Neuronal stem cell (in vitro differentiated cells): ENCODE results near the gene RASSF8.

Source experiments
- DNase-seq: peaks from one replicate; pipeline ENCODE4 v3.0.0-alpha.2; 2013; ENCODE audit warnings: low spot score
- H2AFZ ChIP-seq: one replicate; pipeline ENCODE4 v1.6.1; 2013; ENCODE audit warnings: mild to moderate bottlenecking, low read length, inconsistent platforms
- H2AK5ac ChIP-seq: 2 replicates; pipeline ENCODE4 v1.6.1; 2013; ENCODE audit warnings: low read depth, mild to moderate bottlenecking, inconsistent platforms, low read length, moderate library complexity, mixed read lengths
- H2BK120ac ChIP-seq: 2 replicates; pipeline ENCODE4 v1.6.1; 2013; ENCODE audit warnings: low read depth, mild to moderate bottlenecking, inconsistent platforms, low read length, moderate library complexity, mixed read lengths
- H2BK12ac ChIP-seq: one replicate; pipeline ENCODE4 v1.6.1; 2013; ENCODE audit warnings: low read length, inconsistent platforms
- H2BK15ac ChIP-seq: 2 replicates; pipeline ENCODE4 v1.6.1; 2013; ENCODE audit warnings: mild to moderate bottlenecking, low read length, inconsistent platforms, mixed read lengths
- H2BK5ac ChIP-seq: one replicate; pipeline ENCODE4 v1.6.1; 2013; ENCODE audit warnings: inconsistent platforms, mild to moderate bottlenecking, low read length, moderate library complexity
- H3K14ac ChIP-seq: one replicate; pipeline ENCODE4 v1.6.1; 2013; ENCODE audit warnings: low read length, inconsistent platforms
- H3K18ac ChIP-seq: 2 replicates; pipeline ENCODE4 v1.6.1; 2013; ENCODE audit warnings: low read length, inconsistent platforms
- H3K23ac ChIP-seq: 2 replicates; pipeline ENCODE4 v1.6.1; 2013; ENCODE audit warnings: low read depth, mild to moderate bottlenecking, mixed read lengths, low read length, inconsistent platforms; ENCODE audit not compliant: poor library complexity
- H3K27ac ChIP-seq: replicated peaks from 3 replicates; pipeline ENCODE4 v1.5.1; 2013; ENCODE audit warnings: low read length, inconsistent platforms
- H3K27me3 ChIP-seq, 3 experiments: 2 replicates each; pipeline ENCODE4 v1.6.1; 2013; ENCODE audit warnings: low read length in 3 of 3, mild to moderate bottlenecking in 2 of 3, inconsistent platforms in 1 of 3, low read depth in 1 of 3, mixed read lengths in 1 of 3, moderate library complexity in 1 of 3; ENCODE audit not compliant: control insufficient read depth in 3 of 3, insufficient read depth in 3 of 3
- H3K36me3 ChIP-seq, 2 donors: replicated peaks in 1 of 2; 2 replicates each; pipeline ENCODE4 v1.6.1; 2013; ENCODE audit warnings: low read length in 2 of 2; ENCODE audit not compliant: control insufficient read depth in 2 of 2, insufficient read depth in 2 of 2
- H3K4ac ChIP-seq: 2 replicates; pipeline ENCODE4 v1.6.1; 2013; ENCODE audit warnings: inconsistent platforms, mild to moderate bottlenecking, low read length, moderate library complexity
- H3K4me1 ChIP-seq, 2 donors: 1 replicate in 1 of 2; 2 replicates in 1 of 2; pipeline ENCODE4 v1.6.1; 2013; ENCODE audit warnings: low read length in 2 of 2, low read depth in 1 of 2; ENCODE audit not compliant: control insufficient read depth in 2 of 2, insufficient read depth in 1 of 2
- H3K4me2 ChIP-seq: one replicate; pipeline ENCODE4 v1.6.1; 2013; ENCODE audit warnings: mild to moderate bottlenecking, low read length, inconsistent platforms; ENCODE audit not compliant: insufficient read depth, poor library complexity, severe bottlenecking
- H3K4me3 ChIP-seq, 2 donors: 2 replicates each; pipeline ENCODE4 v1.5.1; 2013; ENCODE audit warnings: low read length in 2 of 2, mild to moderate bottlenecking in 2 of 2, inconsistent platforms in 1 of 2, moderate library complexity in 1 of 2
- H3K79me1 ChIP-seq: one replicate; pipeline ENCODE4 v1.6.1; 2013; ENCODE audit warnings: low read depth, mild to moderate bottlenecking, inconsistent platforms, low read length, moderate library complexity
- H3K9ac ChIP-seq: one replicate; pipeline ENCODE4 v1.6.1; 2013; ENCODE audit warnings: mild to moderate bottlenecking, low read depth, low read length, inconsistent platforms; ENCODE audit not compliant: poor library complexity
- H3K9me3 ChIP-seq, 2 donors: replicated peaks in 1 of 2; 2 replicates each; pipeline versions ENCODE3 to v1.6.1; 2013; ENCODE audit warnings: low read length in 2 of 2, mild to moderate bottlenecking in 2 of 2, inconsistent platforms in 1 of 2, low read depth in 1 of 2, mixed read lengths in 1 of 2, moderate library complexity in 1 of 2; ENCODE audit not compliant: control insufficient read depth in 2 of 2, insufficient read depth in 1 of 2
- H4K8ac ChIP-seq: one replicate; pipeline ENCODE4 v1.6.1; 2013; ENCODE audit warnings: low read depth, mild to moderate bottlenecking, inconsistent platforms, low read length, moderate library complexity
- H4K91ac ChIP-seq: one replicate; pipeline ENCODE4 v1.6.1; 2013; ENCODE audit warnings: low read length, low read depth, mild to moderate bottlenecking, inconsistent platforms; ENCODE audit not compliant: poor library complexity
- WGBS, 2 donors: extraction: QIAGEN DNeasy Blood & Tissue Kit; methylation state at CpG; one replicate each; pipeline ENCODE4 v1.1.7; 2013; ENCODE audit warnings: missing lambda C conversion rate in 2 of 2, mixed read lengths in 1 of 2; ENCODE audit not compliant: insufficient read length in 2 of 2, insufficient replicate concordance in 1 of 2; ENCODE audit errors: extremely low coverage in 2 of 2; 5-methylcytosine and 5-hydroxymethylcytosine counted together

The RASSF8 gene

GRCh38 chr12:25940886-25941285, 17.6 kb upstream of the RASSF8 start:
- no CpG with 5 or more reads among the region's 1 CpG for WGBS, 2 donors
- Histone ChIP-seq H2AK5ac (no peak overlapping the region), H3K4me3 (no peak overlapping the region), H2AFZ (no peak overlapping the region), H2BK120ac (no peak overlapping the region), H4K91ac (no peak overlapping the region), H3K9ac (no peak overlapping the region), H4K8ac (no peak overlapping the region), H2BK15ac (no peak overlapping the region), H3K18ac (no peak overlapping the region), H3K14ac (no peak overlapping the region), H3K4me2 (no peak overlapping the region), H3K4ac (no peak overlapping the region), H3K27me3 (no peaks in the 10 kb centered on the region), H3K23ac (no peak overlapping the region), H3K4me1 (peaks cover 0 to 5% of the 10 kb centered on the region in 2 donors), H2BK5ac (no peak overlapping the region), H2BK12ac (no peak overlapping the region), H3K9me3 (no peaks in the 10 kb centered on the region), H3K27ac (no peak overlapping the region), H3K79me1 (no peaks in the 10 kb centered on the region), H3K36me3 (no peaks in the 10 kb centered on the region)
- DNase-seq: no peak

- Histone ChIP-seq H4K91ac (no peak overlapping the region), H2BK120ac (no peak overlapping the region), H2BK15ac (no peak overlapping the region), H3K4me1 (no peaks in the 10 kb centered on the region), H2AK5ac (no peak overlapping the region), H3K14ac (no peak overlapping the region), H3K79me1 (no peaks in the 10 kb centered on the region), H2AFZ (no peak overlapping the region), H3K4me2 (no peak overlapping the region), H2BK5ac (no peak overlapping the region), H2BK12ac (no peak overlapping the region), H3K23ac (no peak overlapping the region), H3K27me3 (no peaks in the 10 kb centered on the region), H3K4me3 (no peak overlapping the region), H4K8ac (no peak overlapping the region), H3K9ac (no peak overlapping the region), H3K36me3 (no peaks in the 10 kb centered on the region), H3K18ac (no peak overlapping the region), H3K9me3 (no peaks in the 10 kb centered on the region), H3K4ac (no peak overlapping the region), H3K27ac (no peak overlapping the region)
- 100% methylated on average over 1 of the region's 2 CpGs for WGBS, 2 donors
- DNase-seq: no peak
These were observed 15.8 kb upstream of the RASSF8 start for GRCh38 chr12:25942709-25943108.

- no peak overlapping the region for H3K27ac ChIP-seq
- H3K4ac ChIP-seq: no peak overlapping the region
- no peak overlapping the region for H2BK120ac ChIP-seq
- H2BK12ac ChIP-seq: no peak overlapping the region
- H3K36me3 ChIP-seq: no peaks in the 10 kb centered on the region
- no peak overlapping the region for H4K91ac ChIP-seq
- no peak overlapping the region for H2BK15ac ChIP-seq
- H3K23ac ChIP-seq: no peak overlapping the region
- no peak overlapping the region for H3K14ac ChIP-seq
- no peak for DNase-seq
- H3K27me3 ChIP-seq: no peaks in the 10 kb centered on the region
- H3K18ac ChIP-seq: no peak overlapping the region
- no peak overlapping the region for H2AFZ ChIP-seq
- no peak overlapping the region for H2AK5ac ChIP-seq
- H3K79me1 ChIP-seq: no peaks in the 10 kb centered on the region
- no peaks in the 10 kb centered on the region for H3K9me3 ChIP-seq
- H3K4me1 ChIP-seq: no peaks in the 10 kb centered on the region
- H2BK5ac ChIP-seq: no peak overlapping the region
- no peak overlapping the region for H3K9ac ChIP-seq
- no peak overlapping the region for H3K4me3 ChIP-seq
- H3K4me2 ChIP-seq: no peak overlapping the region
- no peak overlapping the region for H4K8ac ChIP-seq
These were observed 14.5 kb upstream of the RASSF8 start for GRCh38 chr12:25943940-25944339.

- no peaks in the 10 kb centered on the region for H3K4me1 ChIP-seq
- H2AFZ ChIP-seq: no peak overlapping the region
- H3K36me3 ChIP-seq: peaks cover 2 to 9% of the 10 kb centered on the region in 2 donors
- H3K18ac ChIP-seq: no peak overlapping the region
- no peak overlapping the region for H3K23ac ChIP-seq
- H2BK120ac ChIP-seq: no peak overlapping the region
- no peak overlapping the region for H2BK5ac ChIP-seq
- no peak overlapping the region for H2BK15ac ChIP-seq
- H3K4ac ChIP-seq: no peak overlapping the region
- no peak overlapping the region for H3K4me2 ChIP-seq
- no peak overlapping the region for H2BK12ac ChIP-seq
- no peak overlapping the region for H4K8ac ChIP-seq
- no peak overlapping the region for H2AK5ac ChIP-seq
- WGBS, 2 donors: no CpG with 5 or more reads among the region's 4 CpGs
- no peaks in the 10 kb centered on the region for H3K27me3 ChIP-seq
- no peak for DNase-seq
- H3K27ac ChIP-seq: no peak overlapping the region
- H3K79me1 ChIP-seq: no peaks in the 10 kb centered on the region
- H3K4me3 ChIP-seq: no peak overlapping the region
- H4K91ac ChIP-seq: no peak overlapping the region
- H3K9ac ChIP-seq: no peak overlapping the region
- H3K9me3 ChIP-seq: no peaks in the 10 kb centered on the region
- H3K14ac ChIP-seq: no peak overlapping the region
These were observed 9.1 kb upstream of the RASSF8 start for GRCh38 chr12:25949343-25949742.
